ENCODE data around the gene PAQR4. TPM values are rescaled to one million over a fixed set of nuclear protein-coding genes. Genes with fewer than 3 reads are reported as not detected.
A peak's percentile ranks its signal among the peaks of the same experiment; 100 is the strongest.

Gene PAQR4
- total and polyA plus RNA-seq, 2 of the 13 experiments (the other 11 are each of a cell fraction or from before 2014, with no cell fraction given) = 15.9 to 24.8 TPM

GRCh38 chr16:2963723-2964474, 5.2 kb upstream of the PAQR4 start, which contains the start of gene KREMEN2 (continued):
- TF ChIP-seq HMGXB4 (CRISPR knock-in tag; IDR thresholded peaks at IDR 0.05; ENCODE audit: borderline replicate concordance in 1 of 2, low read depth in 1 of 2) (0 out of 4 replicates have a peak, but pooled peaks of 1 of the 2 experiments have one; percentile 28), POLR2G (IDR thresholded peaks at IDR 0.05; ENCODE audit: low read depth, low read length) (peak; percentile 58), YEATS4 (CRISPR knock-in tag; IDR thresholded peaks at IDR 0.05; ENCODE audit: borderline replicate concordance) (no peak), ZNF670 (CRISPR knock-in tag; IDR thresholded peaks at IDR 0.05; ENCODE audit: borderline replicate concordance) (peak; percentile 79; the same call in 1 of the 2 replicates), RBFOX2 (IDR thresholded peaks at IDR 0.05; ENCODE audit: low read depth, low read length) (peak; percentile 15; the same call in 1 of the 2 replicates), EP300 (IDR thresholded peaks at IDR 0.05; ENCODE audit: low read depth in 2 of 2, low read length in 2 of 2) (no peak), EP300 (CRISPR knock-in tag; IDR thresholded peaks at IDR 0.05; ENCODE audit: borderline replicate concordance) (0 out of 2 replicates have a peak, but pooled peaks have one; percentile 23), ZNF333 (CRISPR knock-in tag; IDR thresholded peaks at IDR 0.05; ENCODE audit: borderline replicate concordance) (0 out of 2 replicates have a peak, but pooled peaks have one; percentile 54), MXD3 (CRISPR knock-in tag; IDR thresholded peaks at IDR 0.05) (peak; percentile 71), AKAP8 (CRISPR knock-in tag; IDR thresholded peaks at IDR 0.05) (peak; percentile 88; the same call in 1 of the 2 replicates), ZNF687 (CRISPR knock-in tag; IDR thresholded peaks at IDR 0.05) (peak; percentile 61; the same call in 1 of the 2 replicates), ZNF710 (CRISPR knock-in tag; IDR thresholded peaks at IDR 0.05; ENCODE audit: borderline replicate concordance) (0 out of 2 replicates have a peak, but pooled peaks have one; percentile 23), ISL2 (CRISPR knock-in tag; IDR thresholded peaks at IDR 0.05) (no peak), TEAD3 (CRISPR knock-in tag; optimal IDR thresholded peaks at IDR 0.05; ENCODE audit: borderline replicate concordance) (peak; percentile 14), SALL1 (CRISPR knock-in tag; IDR thresholded peaks at IDR 0.05) (peak; percentile 35; the same call in 1 of the 2 replicates), ZNF503 (CRISPR knock-in tag; IDR thresholded peaks at IDR 0.05) (0 out of 2 replicates have a peak, but pooled peaks have one; percentile 16), SNAPC2 (CRISPR knock-in tag; IDR thresholded peaks at IDR 0.05) (no peak)
